GM12878 (cell line): Measurements from ENCODE around the gene IFNAR2.

Experiments used
- BRCA1 ChIP-seq: IDR thresholded peaks from 2 replicates; pipeline ENCODE4 v1.6.1; 2011; ENCODE audit warnings: low read depth, low read length, improper control_type of control experiment
- POLR2A ChIP-seq: IDR thresholded peaks from 2 replicates; pipeline ENCODE4 v1.6.1; 2011; ENCODE audit warnings: low read depth, mild to moderate bottlenecking, low read length
- RCOR1 ChIP-seq: conservative IDR thresholded peaks from 2 replicates; pipeline ENCODE4 v1.6.1; 2012; ENCODE audit warnings: low read depth, low read length, improper control_type of control experiment
- SMAD5 ChIP-seq: IDR thresholded peaks from 2 replicates; pipeline ENCODE4 v1.6.1; 2016; ENCODE audit warnings: antibody characterized with exemption, low read depth
- TAF1 ChIP-seq: IDR thresholded peaks from 2 replicates; pipeline ENCODE4 v1.6.1; 2011; ENCODE audit warnings: mild to moderate bottlenecking, low read depth, low read length, borderline replicate concordance
- YY1 ChIP-seq: IDR thresholded peaks from 2 replicates; pipeline ENCODE4 v1.6.1; 2011; ENCODE audit warnings: low read depth, mild to moderate bottlenecking, low read length

- TF ChIP-seq SMAD5 = no peak
- TF ChIP-seq RCOR1 = no peak
- no peak for TF ChIP-seq BRCA1
- no peak for TF ChIP-seq POLR2A
- no peak for TF ChIP-seq TAF1
- TF ChIP-seq YY1 = no peak
Observed at GRCh38 chr21:33240404-33240803, 10.7 kb downstream of the IFNAR2 start.
